HG03575 (cell line): ENCODE data around the gene RSL1D1.

Source experiments
- ATAC-seq: cut with Tn5 transposase; IDR thresholded peaks from one replicate; pipeline ENCODE4 v1.9.1; 2021; ENCODE audit not compliant: unreplicated experiment, insufficient number of reproducible peaks, low FRiP score; ENCODE audit errors: extremely low read depth

RSL1D1 gene

DNA sequence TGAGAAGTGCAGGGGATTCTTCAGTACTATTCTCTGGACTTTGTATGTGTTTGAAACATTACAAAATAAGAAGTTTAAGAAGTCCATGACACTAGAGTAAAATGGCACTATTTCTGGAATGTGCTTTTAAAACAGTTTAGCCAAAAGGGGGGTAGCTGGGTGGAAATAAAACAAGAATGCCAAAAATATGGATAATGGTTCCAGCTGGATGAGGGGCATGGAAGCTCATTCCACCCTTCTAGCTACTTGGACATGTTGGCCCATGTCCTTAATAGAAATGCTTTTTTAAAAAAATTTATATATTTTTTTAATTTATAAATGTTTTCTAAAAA lies 67.3 kb downstream of the RSL1D1 start:
- no peak for ATAC-seq
